DOHH2 (cell line): ENCODE data around the gene BCL2.

Source experiments
- H3F3A ChIP-seq: fragments of 200-600 bp; sonication (generic), shearing (Covaris generic); 2 replicates; pipeline ENCODE4 v1.6.0; 2016; ENCODE audit warnings: antibody characterized with exemption, mild to moderate bottlenecking; ENCODE audit not compliant: control insufficient read depth, insufficient read depth
- H3K27ac ChIP-seq: fragments of 200-600 bp; sonication (generic); 2 replicates; pipeline ENCODE4 v1.5.1; 2014; ENCODE audit warnings: low read depth, mild to moderate bottlenecking, low read length, moderate library complexity
- H3K27me3 ChIP-seq: fragments of 200-600 bp; sonication (generic); 2 replicates; pipeline ENCODE4 v1.6.1; 2014; ENCODE audit warnings: mild to moderate bottlenecking, low read length, mixed read lengths; ENCODE audit not compliant: control insufficient read depth
- H3K36me3 ChIP-seq: fragments of 200-600 bp; sonication (generic); 2 replicates; pipeline ENCODE4 v1.6.1; 2014; ENCODE audit warnings: mild to moderate bottlenecking, low read length, moderate library complexity, mixed read lengths; ENCODE audit not compliant: control insufficient read depth
- H3K4me1 ChIP-seq: fragments of 200-600 bp; sonication (generic); 2 replicates; pipeline ENCODE4 v1.6.1; 2014; ENCODE audit warnings: mild to moderate bottlenecking, low read length, mixed read lengths; ENCODE audit not compliant: control insufficient read depth
- H3K4me2 ChIP-seq: fragments of 200-600 bp; sonication (generic); 2 replicates; pipeline ENCODE4 v1.6.0; 2014; ENCODE audit warnings: mild to moderate bottlenecking, low read length, moderate library complexity
- H3K4me3 ChIP-seq: fragments of 200-600 bp; sonication (generic); 2 replicates; pipeline ENCODE4 v1.5.1; 2014; ENCODE audit warnings: mild to moderate bottlenecking, low read length, mixed read lengths
- H3K79me2 ChIP-seq: fragments of 200-600 bp; sonication (generic); 2 replicates; pipeline ENCODE4 v1.6.1; 2014; ENCODE audit warnings: mild to moderate bottlenecking, low read length, mixed read lengths; ENCODE audit not compliant: control insufficient read depth
- H3K9me2 ChIP-seq: fragments of 200-600 bp; sonication (generic); replicated peaks from 2 replicates; pipeline ENCODE4 v1.6.1; 2014; ENCODE audit warnings: mild to moderate bottlenecking, low read length, mixed read lengths; ENCODE audit not compliant: control insufficient read depth
- H3K9me3 ChIP-seq: fragments of 200-600 bp; sonication (generic); 2 replicates; pipeline ENCODE4 v1.6.1; 2014; ENCODE audit warnings: antibody characterized with exemption, low read length, mixed read lengths; ENCODE audit not compliant: control insufficient read depth, insufficient read depth
- H4K20me1 ChIP-seq: fragments of 200-600 bp; sonication (generic); 2 replicates; pipeline ENCODE4 v1.6.0; 2014; ENCODE audit warnings: low read depth, mild to moderate bottlenecking, antibody characterized with exemption, low read length, moderate library complexity; ENCODE audit not compliant: control insufficient read depth, insufficient read depth
- CTCF ChIP-seq: fragments of 200-600 bp; sonication (generic); IDR thresholded peaks from one replicate; pipeline ENCODE4 v1.5.1; 2014; ENCODE audit warnings: antibody characterized with exemption, mild to moderate bottlenecking, low read depth, low read length; ENCODE audit not compliant: poor library complexity, severe bottlenecking
- EZH2phosphoT487 ChIP-seq: fragments of 200-600 bp; sonication (generic); IDR thresholded peaks from 2 replicates; pipeline ENCODE4 v1.6.1; 2017; ENCODE audit warnings: borderline replicate concordance, mild to moderate bottlenecking, antibody characterized with exemption, low read length, moderate library complexity, mixed read lengths

The BCL2 gene

DNA sequence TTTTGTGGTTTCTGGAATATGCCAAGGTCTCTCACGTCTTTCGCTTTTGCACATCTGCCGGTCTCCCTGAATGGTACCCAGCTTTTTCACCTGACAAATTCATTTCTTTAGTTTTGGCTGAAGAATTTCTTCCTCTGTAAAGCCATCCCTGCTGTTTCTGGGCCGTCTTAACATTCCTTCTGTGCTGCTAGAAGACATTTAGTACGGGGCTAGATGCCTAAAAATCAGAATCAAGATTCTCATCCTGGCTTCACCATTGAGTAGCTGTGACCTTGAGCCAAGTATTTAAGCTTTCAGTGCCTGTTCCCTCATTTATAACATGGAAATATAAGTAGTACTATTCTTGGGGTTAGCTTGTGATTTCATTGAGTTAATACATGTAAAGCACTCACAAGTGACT, 6.4 kb upstream of the BCL2 start:
- Histone ChIP-seq H3K4me2 (no peak overlapping the region), H4K20me1 (no peaks in the 10 kb centered on the region), H3F3A (peaks cover 10% of the 10 kb centered on the region), H3K9me2 (no peaks in the 10 kb centered on the region), H3K79me2 (peaks cover under 1% of the 10 kb centered on the region; the same call in 1 of the 2 replicates), H3K36me3 (peaks cover 3% of the 10 kb centered on the region; the same call in 1 of the 2 replicates), H3K9me3 (no peaks in the 10 kb centered on the region), H3K4me1 (peaks cover 23% of the 10 kb centered on the region), H3K27ac (no peak overlapping the region), H3K27me3 (no peaks in the 10 kb centered on the region), H3K4me3 (no peak overlapping the region)
- no peak for TF ChIP-seq EZH2phosphoT487
- TF ChIP-seq CTCF, result no peak

- no peak overlapping the region for H3K27ac ChIP-seq
- H3K4me2 ChIP-seq, result no peak overlapping the region
- H3K79me2 ChIP-seq, result peaks cover 7% of the 10 kb centered on the region
- H3F3A ChIP-seq, result peaks cover 11% of the 10 kb centered on the region
- no peaks in the 10 kb centered on the region for H4K20me1 ChIP-seq
- H3K4me1 ChIP-seq, result peaks cover 28% of the 10 kb centered on the region
- no peaks in the 10 kb centered on the region for H3K9me3 ChIP-seq
- H3K4me3 ChIP-seq, result no peak overlapping the region
- TF ChIP-seq CTCF (no peak), EZH2phosphoT487 (no peak)
- no peaks in the 10 kb centered on the region for H3K36me3 ChIP-seq
- H3K27me3 ChIP-seq, result no peaks in the 10 kb centered on the region
- H3K9me2 ChIP-seq, result no peaks in the 10 kb centered on the region
Measured at GRCh38 chr18:63325086-63325686, 5.6 kb upstream of the BCL2 start.

- peaks cover 11% of the 10 kb centered on the region for H3F3A ChIP-seq
- H3K27ac ChIP-seq, result peak overlapping the region; percentile 81; the same call in 1 of the 2 replicates
- H3K36me3 ChIP-seq, result peaks cover 16% of the 10 kb centered on the region
- H4K20me1 ChIP-seq, result no peaks in the 10 kb centered on the region
- H3K79me2 ChIP-seq, result peaks cover 24% of the 10 kb centered on the region
- TF ChIP-seq CTCF (peak; percentile 81), EZH2phosphoT487 (no peak)
- peaks cover 12% of the 10 kb centered on the region for H3K27me3 ChIP-seq
- peak overlapping the region; percentile 72 for H3K4me2 ChIP-seq
- H3K9me3 ChIP-seq, result no peaks in the 10 kb centered on the region
- H3K4me1 ChIP-seq, result peaks cover 33% of the 10 kb centered on the region
- H3K4me3 ChIP-seq, result peak overlapping the region; percentile 19; the same call in 1 of the 2 replicates
- H3K9me2 ChIP-seq, result no peaks in the 10 kb centered on the region
Measured at GRCh38 chr18:63322908-63323634, 3.5 kb upstream of the BCL2 start.
